ENCODE measurements around the gene ZNF524.

DNA sequence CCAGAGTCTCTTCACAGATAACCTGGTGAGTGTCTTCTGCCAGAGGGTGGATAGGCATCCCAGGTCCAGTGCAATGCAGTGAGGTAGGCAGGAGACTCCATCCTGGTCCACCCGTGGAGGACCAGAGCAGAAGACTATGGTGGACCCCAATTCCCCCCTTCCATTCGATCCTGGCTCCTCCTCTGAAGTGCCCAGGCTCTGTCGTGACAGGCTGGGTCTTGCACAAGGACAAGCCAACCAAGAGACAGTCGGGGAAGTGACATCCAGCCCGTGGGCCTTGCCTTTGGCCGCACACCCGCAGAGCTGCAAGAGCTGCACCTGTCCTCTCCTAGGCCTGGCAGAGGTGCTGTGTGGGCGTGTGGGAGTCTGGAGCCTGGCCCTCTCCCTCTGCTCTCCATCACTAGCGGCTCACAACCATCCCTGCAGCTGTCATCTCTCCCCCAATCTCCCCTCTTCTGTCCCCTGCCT is 21.2 kb downstream of the ZNF524 start:
- TF ChIP-seq GATA3 (IDR thresholded peaks at IDR 0.05; ENCODE audit: low read depth, low read length) (no peak), GATA2 (IDR thresholded peaks at IDR 0.05; ENCODE audit: low read depth, low read length) (no peak)

Data from SH-SY5Y (cell line).